ENCODE measurements around the gene ANK3.

ANK3 gene

DNA sequence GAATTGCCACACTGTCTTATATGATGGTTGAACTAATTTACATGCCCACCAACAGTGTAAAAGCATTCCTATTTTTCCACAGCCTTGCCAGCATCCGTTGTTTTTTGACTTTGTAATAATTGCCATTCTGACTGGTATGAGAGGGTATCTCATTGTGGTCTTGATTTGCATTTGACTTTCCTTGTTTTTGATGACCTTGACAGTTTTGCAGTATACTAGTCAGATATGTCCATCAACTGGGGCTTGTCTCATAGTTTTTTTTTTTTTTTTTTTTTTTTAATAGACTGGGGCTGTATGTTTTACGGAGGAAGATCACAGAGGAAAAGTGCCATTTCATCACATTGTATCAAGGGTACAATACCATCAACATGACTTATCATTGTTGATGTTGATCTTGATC is 220.6 kb downstream of the ANK3 start:
- no peak for DNase-seq

DNA sequence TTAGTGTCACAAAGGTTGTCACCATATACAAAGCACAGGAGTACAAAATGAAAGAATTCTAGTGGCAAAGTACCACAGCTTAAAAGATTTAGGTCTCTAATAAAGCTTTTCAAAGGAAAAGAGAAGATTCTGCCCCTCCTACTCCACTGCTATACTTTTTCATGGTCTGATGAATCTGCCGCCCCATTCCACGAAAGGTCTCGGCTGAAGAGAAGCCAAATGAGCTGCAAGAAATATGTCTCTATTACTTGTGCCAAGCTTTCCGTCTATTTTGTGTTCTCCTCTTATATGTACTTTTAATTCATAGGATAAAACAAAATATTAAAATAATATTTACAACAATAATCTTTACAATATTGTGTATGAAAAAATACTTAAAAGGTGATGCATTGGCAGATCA is 222.6 kb downstream of the ANK3 start:
- DNase-seq = no peak

DNA sequence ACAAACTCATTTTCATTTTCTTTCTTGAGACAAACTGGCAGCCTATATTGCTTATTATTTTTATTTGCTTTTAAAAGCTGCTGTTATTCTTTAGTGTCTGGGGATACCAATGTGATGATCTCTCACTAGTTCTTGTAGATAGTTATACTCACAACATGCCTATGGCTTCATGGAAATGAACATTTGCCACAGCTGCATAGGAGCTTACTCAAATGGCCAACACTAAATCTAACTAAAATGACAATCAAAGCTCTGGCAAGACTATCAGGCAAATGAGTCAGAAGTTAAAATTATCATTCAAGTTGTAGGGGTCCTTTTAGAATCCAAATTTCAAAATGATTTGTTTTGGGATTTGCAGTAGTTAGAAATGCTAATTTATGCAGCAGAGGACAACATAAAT is 225.9 kb downstream of the ANK3 start:
- no peak for DNase-seq

DNA sequence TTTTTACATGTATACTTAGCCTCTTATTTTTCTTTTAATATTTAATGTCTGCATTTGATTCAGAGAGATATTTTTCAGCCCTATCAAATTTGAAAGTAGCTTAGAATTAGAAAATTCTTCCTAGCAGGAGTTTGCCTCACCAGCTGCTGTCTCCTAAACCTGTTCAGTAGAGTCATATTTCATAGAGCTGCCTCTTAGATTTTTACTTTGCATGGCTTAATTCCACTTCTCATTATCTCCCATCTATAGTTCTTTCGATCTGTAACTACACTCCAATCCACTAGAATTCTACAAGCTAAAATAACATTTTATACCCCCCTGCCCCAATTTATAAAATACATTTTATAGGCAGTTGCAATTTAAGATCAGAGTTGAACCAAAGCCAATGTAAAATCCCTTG is 227.0 kb downstream of the ANK3 start:
- no peak for DNase-seq

DNA sequence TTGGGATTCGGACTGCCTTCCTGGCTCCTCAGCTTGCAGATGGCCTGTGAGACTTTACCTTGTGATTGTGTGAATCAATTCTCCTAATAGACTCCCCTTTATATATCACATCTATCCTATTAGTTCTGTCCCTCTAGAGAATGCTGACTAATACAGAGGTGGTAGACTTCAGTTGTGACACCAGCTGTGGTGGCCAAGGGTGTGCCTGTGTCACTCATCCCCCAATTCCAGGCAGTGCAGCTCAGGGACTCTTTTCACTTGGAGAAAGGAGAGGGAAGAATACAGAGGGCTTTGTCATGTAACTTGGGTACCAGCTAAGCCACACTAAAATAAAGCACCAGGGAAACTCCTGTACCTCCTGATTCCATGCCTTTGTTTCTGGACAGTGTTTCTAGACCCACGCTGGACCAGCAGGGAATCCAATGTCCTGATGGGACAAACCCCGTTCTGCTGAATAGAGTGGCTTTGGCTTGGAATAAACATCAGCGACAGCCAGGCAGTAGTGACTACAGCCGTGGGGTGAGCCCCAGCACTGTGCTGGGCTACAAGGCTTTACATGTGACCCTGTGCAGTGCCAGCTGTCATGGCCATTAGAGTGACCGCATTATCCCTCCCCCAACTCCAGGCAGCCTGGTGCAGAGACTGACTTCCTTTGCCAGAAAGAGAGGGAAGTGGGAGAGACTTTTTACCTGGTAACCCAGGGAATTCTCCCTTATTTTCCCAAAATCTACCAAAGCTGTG is 233.6 kb downstream of the ANK3 start:
- DNase-seq = no peak

DNA sequence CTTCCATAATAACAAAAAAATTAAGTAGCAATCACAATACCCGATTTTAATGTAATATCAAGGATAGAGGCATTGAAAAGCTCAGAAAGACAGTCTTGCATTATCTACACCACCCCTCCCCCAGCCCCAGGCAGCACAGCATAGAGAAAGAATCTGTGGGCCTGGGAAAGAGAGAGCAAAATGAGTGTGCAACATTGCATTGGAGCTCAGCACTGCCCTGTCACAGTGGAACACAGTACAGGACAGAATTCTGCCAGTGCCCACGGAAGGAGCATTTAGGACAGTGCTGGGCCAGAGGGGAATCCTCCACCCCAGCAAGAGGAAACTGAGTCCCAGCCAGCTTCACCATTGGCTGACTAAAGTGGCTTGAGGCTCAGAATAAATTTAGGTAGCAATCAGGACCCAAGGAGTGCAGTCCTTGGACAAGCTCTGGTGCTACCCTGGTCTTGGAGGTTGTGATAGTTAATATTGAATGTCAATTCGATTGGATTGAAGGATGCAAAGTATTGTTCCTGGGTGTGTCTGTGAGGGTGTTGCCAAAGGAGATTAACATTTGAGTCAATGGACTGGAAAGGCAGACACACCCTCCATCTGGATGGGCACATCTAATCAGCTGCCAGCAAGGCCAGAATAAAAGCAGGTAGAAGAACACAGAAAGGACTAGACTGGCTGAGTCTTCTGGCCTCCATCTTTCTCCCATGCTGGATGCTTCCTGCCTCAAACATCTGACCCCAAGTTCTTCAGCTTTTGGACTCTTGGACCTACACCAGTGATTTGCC is 234.4 kb downstream of the ANK3 start:
- DNase-seq = no peak

DNA sequence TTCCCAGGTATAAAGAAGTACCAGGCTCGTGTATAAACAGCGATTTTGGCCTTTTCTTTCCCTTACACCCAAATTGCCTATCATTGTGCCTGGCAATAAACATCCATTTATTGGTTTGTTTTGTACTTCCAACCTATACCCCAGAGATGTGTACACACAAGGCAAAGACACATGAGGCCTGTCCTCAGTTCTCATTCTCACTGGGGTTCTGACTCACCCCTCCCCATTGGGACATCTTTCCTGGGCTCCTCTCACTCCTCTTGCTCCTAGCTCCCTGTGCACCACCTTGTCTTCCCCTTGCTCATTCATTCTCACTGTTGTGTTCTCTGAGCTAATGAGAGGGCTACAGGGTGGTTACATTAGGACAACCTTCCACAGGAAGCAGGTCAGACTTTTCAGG is 240.7 kb downstream of the ANK3 start:
- no peak for DNase-seq

DNA sequence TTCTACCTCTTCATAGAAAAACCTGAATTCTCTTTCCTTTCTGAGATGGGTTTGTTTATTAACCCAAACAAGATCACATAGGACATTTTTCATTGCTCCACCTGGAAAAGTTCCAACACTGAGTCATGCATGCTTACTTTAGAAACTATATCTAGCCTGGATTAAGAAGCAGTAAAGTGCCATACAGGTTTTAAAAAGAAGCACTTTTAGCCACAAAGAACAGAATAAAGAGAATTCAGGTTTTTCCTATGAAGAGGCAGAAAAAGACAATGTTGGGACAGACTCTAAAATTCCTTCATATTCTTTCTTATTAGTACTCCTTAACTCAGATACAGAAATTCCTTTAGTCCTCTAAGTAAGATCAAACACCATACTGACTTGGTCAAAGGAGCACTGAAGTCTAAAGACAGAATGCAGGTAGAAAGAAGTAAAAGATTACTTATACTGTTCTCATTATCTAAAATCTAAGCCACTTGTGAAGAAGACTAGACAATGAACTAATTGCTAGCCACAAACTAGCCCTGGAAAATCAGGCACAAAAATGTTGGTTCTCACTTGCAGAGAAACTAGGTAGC is 241.3 kb downstream of the ANK3 start:
- DNase-seq = peak; percentile 87

DNA sequence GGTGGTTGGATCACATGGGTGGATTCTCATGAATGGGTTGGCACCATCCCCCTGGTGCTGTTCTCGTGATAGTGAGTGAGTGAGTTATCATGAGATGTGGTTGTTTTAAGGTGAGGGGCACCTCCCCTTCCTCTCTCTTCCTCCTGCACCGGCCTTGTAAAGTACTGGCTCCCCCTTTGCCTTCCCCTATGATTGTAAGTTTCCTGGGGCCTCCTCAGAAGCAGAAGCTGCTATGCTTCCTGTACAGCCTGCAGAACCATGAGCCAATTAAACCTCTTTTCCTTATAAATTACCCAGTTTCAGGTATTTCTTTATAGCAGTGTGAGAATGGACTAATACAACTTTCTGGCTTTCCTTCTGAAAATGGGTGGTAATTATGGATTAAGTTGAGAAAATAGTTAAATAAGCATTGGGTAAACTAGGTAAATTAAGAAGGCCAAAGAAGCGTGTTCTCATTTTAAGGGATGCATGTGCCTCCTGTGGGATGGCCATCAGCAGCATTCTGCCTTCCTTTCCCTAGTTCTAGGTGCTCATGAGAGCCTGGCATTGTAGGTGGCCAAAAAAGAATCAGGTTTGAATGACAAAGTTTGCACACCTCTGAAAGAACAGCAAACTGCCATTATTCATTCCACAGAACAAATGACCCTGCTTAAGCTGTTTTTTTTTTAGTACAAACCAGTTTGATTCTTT is 242.0 kb downstream of the ANK3 start:
- no peak for DNase-seq

DNA sequence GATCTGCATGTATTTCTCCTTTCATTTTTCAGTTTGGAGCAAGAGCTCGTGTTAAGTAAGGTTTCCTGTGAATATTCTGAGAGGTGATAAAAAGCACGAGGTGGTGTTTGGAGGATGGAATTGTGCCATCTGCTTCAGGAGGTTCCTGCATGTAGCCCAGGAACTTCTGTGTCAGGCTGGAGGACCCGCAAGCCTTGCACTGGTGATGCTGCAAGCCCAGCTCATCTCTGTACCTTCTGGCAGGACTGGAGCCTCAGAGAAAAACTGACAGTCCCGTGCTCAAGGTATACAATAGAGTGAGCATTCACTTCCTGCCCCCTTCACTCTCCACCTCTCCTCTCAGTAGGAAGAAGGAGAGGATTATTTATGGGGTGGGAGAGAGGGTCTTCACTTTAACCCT is 242.7 kb downstream of the ANK3 start:
- DNase-seq = no peak

DNA sequence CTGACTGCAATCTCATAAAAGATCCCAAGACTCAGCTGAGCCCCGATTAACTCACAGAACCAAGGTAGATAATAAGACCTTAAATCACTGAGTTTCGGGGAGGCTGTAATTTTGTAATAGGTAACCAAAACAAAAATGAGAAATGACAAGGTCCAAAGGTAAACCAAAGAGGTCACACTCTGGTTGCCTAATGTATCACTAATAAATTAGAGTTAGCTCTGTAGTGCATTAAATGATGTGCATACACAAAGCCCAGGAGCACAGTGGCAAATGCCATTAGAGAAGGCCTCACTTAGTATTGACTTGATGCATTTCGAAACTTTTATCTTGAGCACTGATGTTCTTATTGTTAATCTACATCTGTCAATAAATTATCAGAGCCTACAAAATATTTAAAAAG is 245.6 kb downstream of the ANK3 start:
- no peak for DNase-seq

DNA sequence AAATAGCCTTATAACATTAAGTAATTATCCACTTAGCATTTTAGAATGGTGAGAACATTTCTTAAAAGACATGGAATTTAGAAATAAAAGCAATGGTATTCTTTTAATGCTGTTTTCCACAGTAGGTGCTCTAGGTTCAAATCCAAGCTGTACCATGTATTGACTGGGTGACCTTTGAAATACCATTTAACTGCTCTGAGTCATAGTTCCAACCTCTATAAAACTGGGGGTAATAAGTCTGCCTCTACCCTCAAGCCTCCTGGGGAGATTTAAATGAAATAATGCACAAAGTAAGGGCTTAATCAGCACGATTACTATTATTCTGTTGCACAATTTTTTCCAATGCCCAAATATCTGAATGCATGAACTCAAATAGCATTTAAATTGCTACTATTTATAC is 246.9 kb downstream of the ANK3 start:
- no peak for DNase-seq

DNA sequence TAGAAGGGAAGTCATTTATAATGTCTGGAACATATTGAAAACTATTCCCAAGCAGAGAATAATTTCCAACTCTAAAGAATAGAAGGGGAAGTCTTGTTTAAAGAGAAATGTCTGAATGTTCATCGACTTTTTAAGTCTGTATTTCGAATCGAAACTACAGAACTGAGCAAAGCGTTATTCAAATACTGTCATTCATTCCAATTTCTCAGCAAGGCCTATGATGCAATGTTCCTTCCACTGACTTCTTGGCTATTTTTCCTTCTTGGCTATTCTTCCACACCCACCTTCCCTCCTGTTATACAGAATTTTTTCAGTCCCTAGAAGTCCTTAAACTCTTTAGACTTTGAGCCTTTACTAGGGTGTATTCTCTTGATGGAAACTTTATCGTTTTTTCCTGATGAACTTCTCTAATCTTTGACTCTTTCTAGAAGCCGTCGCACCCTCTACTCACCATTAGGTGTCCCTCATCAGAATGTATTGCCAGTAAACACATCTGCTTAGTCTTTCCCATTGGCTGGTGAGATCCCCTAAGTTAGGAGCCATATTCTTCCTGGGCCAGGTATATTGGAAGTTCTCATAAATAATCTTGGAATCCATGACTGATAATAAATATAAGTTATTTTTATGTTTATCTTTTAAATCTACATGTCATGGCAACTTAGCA is 247.6 kb downstream of the ANK3 start:
- no peak for DNase-seq

DNA sequence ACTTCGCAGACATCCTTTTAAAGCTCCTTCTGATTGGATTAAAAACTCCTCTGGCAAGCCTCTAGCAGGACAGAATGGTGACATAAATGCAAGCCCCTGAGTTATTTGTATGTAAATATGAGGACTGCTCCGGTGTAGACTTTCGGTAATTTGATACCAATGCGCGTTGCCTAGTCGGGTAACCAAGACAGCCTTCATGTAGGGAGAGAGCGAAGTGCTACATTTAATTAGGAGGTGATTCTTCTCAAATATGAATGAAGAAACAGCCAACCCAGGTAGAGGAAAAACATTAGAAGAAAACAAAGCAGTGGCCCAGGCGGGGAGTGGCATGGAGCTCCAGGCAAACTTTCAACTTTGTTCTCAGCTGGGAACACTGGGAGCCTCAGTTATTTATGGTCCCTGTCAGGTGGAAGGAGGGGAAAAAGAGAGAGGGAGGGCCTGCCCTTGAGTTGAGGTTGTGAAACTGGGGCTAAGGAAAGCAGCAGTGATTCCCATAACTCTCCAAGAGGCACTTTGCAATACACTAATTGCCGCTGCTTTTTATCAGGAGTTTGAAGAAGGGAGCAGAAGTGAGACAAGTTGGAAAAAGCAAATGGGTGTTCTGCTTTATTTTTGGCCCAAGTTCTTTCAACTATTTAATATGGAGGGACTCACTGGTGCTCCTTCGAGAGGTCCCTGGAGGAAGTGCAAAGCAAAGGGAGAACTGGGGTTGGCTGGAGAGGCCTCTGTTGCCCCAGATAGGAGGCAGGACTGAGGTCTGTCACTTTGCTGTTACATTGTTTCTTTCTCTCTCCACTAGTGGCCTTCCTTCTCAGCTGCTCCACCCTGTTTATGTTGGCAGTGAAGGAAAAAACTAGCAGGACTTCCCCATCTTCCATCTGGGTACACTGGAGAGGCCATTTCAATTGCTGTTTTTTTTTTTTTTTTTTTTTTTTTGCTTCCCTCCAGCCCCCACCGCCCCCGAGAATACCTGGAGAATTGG is 248.7 kb downstream of the ANK3 start:
- DNase-seq = peak; percentile 26

DNA sequence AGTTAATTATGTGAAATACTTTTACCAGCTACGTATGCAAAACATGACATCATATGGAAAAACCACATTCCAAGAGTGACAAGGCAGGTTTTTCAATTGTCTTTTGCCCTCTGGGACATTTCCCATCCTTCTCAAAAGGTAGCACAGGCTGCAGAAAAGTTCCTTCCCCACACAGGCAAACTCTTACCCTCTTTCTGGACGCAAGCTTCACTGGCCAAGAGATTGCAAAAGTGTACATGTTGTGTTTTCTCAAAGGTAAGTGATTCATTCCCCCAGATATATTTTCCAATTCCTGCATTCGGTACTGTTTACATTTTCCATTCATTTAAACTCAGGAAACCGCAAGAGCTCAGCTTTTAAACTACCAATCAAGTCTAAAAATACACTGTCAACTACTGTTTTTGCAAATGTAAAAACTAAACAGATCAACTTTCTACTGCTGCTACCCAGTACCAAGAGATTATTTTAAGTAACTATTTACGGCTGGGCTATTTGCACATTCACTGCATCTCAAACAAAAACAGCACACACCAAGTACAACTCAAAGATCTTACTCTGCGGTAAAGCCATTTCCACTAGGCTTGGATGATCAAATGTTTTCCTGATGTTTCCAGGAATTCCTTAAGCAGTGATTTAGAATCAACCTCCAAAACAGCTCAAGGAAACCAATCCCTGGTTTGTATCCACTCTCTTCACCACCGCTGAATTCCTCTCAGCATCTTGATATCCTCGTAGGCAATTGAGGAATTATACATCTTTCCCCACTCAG is 249.7 kb downstream of the ANK3 start:
- DNase-seq = peak; percentile 61

DNA sequence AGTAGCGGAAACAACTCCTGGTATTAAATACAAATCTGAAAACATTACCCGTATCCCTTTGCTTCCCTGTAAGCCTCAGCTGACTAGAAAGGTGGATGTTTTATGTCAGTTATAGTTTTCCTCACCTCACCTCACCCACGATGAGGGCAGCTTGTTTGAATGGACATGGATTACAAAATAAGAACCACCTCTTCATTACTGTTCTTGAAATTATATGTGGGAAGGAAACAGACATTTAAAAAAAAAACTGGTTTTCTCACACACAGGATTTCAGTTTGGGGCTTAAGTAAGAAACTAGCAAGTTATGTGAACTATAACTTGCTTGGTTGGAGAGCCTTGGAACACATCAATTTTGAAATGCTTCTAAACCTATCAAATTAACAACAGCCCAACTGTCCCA is 250.4 kb downstream of the ANK3 start:
- no peak for DNase-seq

DNA sequence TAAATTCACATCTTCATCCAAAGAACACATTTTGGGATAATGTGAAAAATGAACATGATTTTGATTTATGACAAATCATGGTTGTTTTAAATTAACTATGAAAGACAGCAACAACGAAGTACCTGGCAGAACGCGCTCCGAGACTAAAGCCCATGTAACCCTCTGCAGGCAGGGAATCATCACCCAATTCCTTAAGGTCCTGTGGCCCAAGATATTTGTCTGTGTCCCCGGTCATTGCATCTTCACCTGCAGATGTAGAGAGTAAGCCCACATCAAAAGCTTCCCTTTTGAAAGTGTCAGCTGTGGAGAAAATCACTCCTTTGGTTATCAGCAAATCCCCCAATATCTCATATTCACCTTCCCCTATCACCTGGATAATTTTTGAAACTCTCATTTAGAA is 250.8 kb downstream of the ANK3 start:
- no peak for DNase-seq

DNA sequence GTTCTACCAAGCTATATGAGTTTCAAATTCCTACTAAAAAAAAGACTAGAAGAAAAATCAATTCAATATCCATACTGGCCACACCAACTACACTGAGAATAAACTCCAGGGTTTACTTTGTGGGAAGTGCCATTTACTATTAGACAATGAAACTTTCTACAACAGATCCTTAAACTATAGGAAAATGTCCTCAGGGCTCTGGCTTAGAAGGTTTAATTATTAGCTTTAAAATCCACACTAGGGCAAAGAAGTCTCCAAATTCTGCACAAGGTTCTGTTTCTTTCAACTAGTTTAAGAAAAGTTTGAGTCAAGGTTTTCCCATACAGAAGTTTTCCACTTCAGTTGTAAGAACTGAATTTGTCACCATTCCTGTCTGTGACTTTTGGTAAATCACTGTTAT is 251.6 kb downstream of the ANK3 start:
- no peak for DNase-seq

DNA sequence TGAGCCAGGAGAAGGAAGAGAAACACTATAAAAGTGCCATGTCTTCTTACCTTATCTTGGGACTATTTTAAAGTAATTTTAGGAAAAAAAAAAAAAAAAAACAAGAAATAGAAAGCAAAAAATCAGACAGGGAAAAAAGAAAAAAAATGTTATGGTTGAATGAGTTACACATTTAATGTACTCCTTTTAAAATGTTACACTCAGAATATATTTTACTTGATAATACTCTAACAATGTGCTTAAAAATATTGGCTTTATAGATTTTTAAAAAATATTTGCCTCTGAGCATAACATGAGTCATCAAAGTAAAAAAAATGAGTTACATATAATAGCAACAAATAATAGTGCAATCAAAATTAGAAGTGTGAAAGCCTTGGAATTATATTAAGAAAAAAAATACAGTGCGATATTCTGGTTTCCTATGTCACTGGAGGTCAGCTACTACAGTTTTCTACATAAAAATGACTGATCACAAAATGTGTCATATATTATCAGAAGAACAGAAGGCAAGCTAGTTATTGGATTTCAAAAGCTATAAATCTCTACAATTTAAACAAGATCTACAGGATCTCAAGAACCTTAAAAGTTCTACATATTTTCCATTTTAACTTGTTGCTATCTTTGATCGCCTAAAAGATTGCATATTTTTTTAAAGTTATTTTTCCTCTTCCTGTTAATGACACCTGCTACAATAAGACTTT is 252.2 kb downstream of the ANK3 start:
- DNase-seq = no peak

DNA sequence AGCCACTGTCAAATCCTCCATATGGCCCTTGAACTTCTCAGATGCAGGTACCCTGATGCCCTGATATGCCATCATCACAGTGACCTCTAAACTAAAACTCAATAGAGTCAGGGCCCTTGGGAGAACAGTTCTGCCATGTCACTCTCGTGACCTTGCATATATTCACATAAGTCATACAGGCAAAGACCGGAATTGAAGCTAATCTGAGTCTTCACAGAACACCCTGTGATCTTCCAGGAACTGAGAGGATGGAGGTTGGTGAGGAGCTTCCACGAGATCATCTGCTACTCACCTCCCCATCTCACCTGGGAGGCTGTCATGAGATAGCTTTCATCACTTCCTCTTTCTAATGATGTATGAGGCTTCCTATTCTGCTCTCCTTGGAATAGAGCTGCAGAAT is 254.7 kb downstream of the ANK3 start:
- DNase-seq = no peak

Data from fibroblast of skin of right biceps (primary cell).